ENCODE results near the gene TIMP1.

DNA sequence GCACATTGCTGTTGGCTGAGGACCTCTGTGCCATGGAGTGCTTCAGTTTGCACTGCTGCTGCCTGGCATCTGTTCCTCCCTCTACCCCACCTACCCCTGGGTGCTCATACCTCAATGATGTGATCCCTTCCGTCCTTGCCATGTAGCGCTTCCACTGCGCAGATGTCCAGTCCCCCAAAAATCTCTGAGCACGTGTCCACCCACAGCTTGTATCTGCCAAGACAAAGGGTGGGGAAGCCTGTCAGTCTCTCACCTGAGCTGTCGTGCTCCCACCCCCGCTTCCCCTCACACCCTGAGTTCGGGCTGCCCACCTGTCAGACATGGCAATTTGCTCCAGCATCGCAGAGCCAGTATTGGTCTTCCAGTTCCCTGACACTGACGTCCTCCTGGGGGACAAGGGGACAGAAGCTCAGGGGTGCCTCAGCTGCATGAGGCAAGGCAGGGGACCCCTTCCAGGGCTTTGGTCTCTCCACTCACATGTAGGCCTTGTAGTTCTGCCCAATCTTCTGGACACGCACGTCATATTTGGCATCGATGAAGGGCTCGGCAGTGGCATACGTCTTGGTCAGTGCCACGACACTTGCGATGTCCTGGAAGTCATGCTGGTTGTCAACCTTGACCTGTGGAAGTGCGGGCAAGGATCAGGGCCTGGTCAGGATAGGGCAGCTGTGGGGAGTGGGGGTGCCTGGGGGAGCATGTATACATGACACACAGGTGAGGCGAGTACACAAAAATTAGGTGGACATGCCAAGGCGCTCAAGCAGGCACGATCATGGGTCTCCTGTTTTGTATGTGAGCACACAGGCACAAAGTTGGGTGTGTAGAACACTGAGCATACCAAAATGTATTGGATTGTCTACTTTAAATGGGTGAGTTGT is 6.0 kb upstream of the TIMP1 start:
- TF ChIP-seq, protein P1, sequence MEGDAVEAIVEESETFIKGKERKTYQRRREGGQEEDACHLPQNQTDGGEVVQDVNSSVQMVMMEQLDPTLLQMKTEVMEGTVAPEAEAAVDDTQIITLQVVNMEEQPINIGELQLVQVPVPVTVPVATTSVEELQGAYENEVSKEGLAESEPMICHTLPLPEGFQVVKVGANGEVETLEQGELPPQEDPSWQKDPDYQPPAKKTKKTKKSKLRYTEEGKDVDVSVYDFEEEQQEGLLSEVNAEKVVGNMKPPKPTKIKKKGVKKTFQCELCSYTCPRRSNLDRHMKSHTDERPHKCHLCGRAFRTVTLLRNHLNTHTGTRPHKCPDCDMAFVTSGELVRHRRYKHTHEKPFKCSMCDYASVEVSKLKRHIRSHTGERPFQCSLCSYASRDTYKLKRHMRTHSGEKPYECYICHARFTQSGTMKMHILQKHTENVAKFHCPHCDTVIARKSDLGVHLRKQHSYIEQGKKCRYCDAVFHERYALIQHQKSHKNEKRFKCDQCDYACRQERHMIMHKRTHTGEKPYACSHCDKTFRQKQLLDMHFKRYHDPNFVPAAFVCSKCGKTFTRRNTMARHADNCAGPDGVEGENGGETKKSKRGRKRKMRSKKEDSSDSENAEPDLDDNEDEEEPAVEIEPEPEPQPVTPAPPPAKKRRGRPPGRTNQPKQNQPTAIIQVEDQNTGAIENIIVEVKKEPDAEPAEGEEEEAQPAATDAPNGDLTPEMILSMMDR (IDR thresholded peaks at IDR 0.05): no peak
- no peak for TF ChIP-seq POLR2A (IDR thresholded peaks at IDR 0.05)

Measured in testis (tissue), 2 donors.